Memory B cell (primary cell): ENCODE results near the gene APOL2.
A peak's percentile ranks its signal among the peaks of the same experiment; 100 is the strongest.
"Not testable (repeated sequence)": the region's sequence is repeated elsewhere in the genome, so short reads cannot be mapped to it uniquely, and the experiment has no call there.

Experiments used
- ATAC-seq: fragments of 150-1000 bp; cut with Tn5 transposase; 2 replicates; pipeline ENCODE4 v1.10.0; 2021; ENCODE audit warnings: low read depth, mild to moderate bottlenecking, moderate library complexity
- DNase-seq, 2 donors: peaks; one replicate each; pipeline ENCODE4 v3.0.0; 2022; ENCODE audit warnings: low spot score in 2 of 2
- H3K27ac Mint-ChIP-seq: one replicate; pipeline ENCODE4 v1.8.0; 2022; ENCODE audit warnings: mild to moderate bottlenecking, moderate library complexity, mixed read lengths
- H3K27me3 Mint-ChIP-seq: one replicate; pipeline ENCODE4 v1.8.0; 2022; ENCODE audit warnings: mixed read lengths
- H3K36me3 Mint-ChIP-seq: one replicate; pipeline ENCODE4 v1.8.0; 2022; ENCODE audit warnings: mild to moderate bottlenecking, mixed read lengths
- H3K4me1 Mint-ChIP-seq: one replicate; pipeline ENCODE4 v1.8.0; 2022; ENCODE audit warnings: mixed read lengths
- H3K4me3 Mint-ChIP-seq: one replicate; pipeline ENCODE4 v1.8.0; 2022; ENCODE audit warnings: mild to moderate bottlenecking, moderate library complexity, mixed read lengths
- H3K9me3 Mint-ChIP-seq: one replicate; pipeline ENCODE4 v1.8.0; 2022; ENCODE audit warnings: mixed read lengths

The APOL2 gene

DNA sequence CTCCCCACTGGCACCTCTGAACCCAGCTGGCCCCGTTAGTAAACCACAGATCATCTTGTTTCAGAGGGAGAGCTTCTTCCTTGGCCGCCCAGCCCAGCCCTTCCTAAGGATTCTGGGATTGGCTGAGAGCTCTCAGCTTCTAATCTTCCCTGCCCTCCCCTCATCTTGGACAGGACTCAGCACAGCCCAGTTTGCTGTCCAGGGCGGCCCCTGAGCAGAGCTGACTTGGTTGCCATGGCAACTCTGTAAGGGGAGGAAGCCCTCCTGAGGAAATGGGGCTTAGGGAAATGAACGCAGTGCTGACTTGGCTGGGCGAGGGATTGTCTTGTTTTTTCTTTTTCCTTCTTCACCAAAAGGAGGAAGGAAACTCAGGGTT is 42.3 kb downstream of the APOL2 start:
- no peak for ATAC-seq
- no peak for DNase-seq
- Mint-ChIP-seq H3K9me3 (no peaks in the 10 kb centered on the region), H3K4me1 (peaks cover 15% of the 10 kb centered on the region), H3K4me3 (no peak overlapping the region), H3K36me3 (no peaks in the 10 kb centered on the region), H3K27me3 (peaks cover 14% of the 10 kb centered on the region), H3K27ac (no peak overlapping the region)

DNA sequence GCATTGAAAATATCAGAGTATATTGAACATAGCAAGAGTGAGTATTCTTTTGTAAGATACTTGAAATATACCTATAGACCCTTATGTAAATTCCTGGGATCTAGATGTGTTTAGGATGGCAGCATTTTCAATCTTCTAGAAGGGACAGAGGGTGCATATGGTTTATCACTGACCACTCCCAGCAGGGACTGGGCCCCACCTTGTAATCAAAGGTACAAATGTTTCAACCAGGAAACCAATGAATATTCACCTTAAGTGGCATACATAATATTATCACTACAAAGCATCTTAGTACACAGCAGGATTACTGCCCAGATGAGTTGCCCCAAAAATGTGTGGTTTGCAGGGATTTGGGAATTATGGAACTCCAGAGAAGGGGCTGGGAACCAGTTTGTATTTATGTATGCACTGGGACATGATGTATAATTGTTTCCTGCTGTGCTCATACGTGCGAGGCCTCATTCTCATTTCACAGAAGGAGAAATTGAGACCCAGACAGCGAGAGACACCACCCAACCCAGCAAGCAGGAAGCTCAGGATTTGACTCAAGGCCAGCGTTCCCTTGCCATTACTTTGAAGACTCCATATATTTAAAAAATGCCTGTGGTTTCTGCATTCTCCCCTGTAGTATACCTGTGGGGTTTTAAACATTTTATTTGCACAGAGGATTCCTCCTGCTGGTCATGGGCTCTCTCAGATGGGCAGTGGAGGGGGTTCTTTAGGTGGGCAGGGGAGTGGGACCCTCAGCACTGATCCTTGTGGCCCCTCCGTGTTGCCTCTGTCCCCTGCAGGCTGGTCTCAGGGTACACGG is 42.9 kb downstream of the APOL2 start:
- H3K27me3 Mint-ChIP-seq, result peaks cover 12% of the 10 kb centered on the region
- ATAC-seq (no peak), DNase-seq (no peak)
- no peak overlapping the region for H3K4me3 Mint-ChIP-seq
- no peaks in the 10 kb centered on the region for H3K36me3 Mint-ChIP-seq
- H3K27ac Mint-ChIP-seq, result no peak overlapping the region
- H3K9me3 Mint-ChIP-seq, result no peaks in the 10 kb centered on the region
- H3K4me1 Mint-ChIP-seq, result peaks cover 15% of the 10 kb centered on the region

DNA sequence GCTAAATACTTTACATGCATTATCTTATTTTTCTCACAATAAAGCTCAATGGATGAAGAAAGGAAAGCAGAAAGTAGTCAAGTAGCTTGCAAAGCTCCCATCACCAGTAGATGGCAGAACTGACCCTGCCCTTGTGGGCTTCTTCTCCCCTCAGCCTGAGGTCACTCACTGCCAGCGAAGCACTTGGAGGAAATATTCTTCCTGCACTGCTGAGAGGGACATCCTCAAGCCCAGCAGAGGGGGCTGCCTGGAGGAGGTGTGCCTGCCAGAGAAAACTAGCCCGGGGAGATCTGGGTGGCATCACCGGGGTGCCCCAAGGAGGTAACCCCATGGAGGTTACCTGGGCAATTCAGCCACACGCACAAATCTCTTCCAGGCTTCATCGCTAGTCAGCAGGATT is 44.4 kb downstream of the APOL2 start:
- H3K4me3 Mint-ChIP-seq, result no peak overlapping the region
- no peaks in the 10 kb centered on the region for H3K36me3 Mint-ChIP-seq
- peaks cover 15% of the 10 kb centered on the region for H3K4me1 Mint-ChIP-seq
- peaks cover 13% of the 10 kb centered on the region for H3K27me3 Mint-ChIP-seq
- no peak overlapping the region for H3K27ac Mint-ChIP-seq
- H3K9me3 Mint-ChIP-seq, result no peaks in the 10 kb centered on the region
- DNase-seq, result no peak
- peak; percentile 65 for ATAC-seq

DNA sequence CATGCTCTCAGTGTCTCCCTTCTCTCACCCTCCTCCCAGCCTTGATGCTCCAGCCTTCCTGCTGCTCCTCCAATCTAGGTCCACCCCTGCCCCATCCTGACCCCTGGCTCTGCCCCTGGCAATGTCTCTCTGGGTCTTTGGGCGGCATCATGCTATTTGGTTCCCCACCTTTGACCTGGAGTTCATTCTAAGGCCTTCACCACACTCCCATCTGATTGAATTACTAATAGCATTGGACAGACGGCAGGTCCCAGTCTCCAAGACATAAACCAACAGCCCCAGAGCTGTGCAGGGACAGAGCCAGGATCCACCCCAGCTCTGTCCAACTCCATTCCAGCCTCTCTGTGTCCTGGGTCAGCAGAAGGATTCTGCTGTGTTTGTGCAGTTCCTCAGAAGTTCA is 44.9 kb downstream of the APOL2 start:
- no peak overlapping the region for H3K4me3 Mint-ChIP-seq
- H3K27ac Mint-ChIP-seq, result no peak overlapping the region
- H3K4me1 Mint-ChIP-seq, result peaks cover 15% of the 10 kb centered on the region
- no peak for ATAC-seq
- H3K36me3 Mint-ChIP-seq, result no peaks in the 10 kb centered on the region
- peaks cover 2% of the 10 kb centered on the region for H3K9me3 Mint-ChIP-seq
- no peak for DNase-seq
- H3K27me3 Mint-ChIP-seq, result peaks cover 17% of the 10 kb centered on the region

DNA sequence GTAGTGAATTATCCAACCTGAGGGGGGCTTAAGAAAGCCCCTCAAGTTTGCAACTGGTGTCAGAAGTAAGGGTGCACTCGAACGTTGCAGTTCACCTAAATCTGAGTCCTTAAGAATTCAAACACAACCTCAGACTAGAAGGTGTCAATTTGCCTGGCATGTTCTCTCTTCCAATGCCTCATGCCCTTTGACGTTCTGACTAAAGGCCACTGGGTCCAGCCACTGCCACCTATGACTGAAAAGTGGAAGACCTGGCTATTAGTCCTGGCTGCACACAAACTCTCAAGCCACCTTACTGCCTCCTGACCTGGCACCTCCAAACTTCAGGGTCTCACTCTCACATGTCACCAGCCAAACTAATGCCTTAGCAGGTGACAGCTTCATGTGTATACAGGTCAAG is 45.8 kb downstream of the APOL2 start:
- no peaks in the 10 kb centered on the region for H3K36me3 Mint-ChIP-seq
- no peak overlapping the region for H3K4me3 Mint-ChIP-seq
- peaks cover 2% of the 10 kb centered on the region for H3K9me3 Mint-ChIP-seq
- H3K27me3 Mint-ChIP-seq, result peaks cover 13% of the 10 kb centered on the region
- ATAC-seq (no peak), DNase-seq (no peak)
- H3K27ac Mint-ChIP-seq, result no peak overlapping the region
- peaks cover 14% of the 10 kb centered on the region for H3K4me1 Mint-ChIP-seq

DNA sequence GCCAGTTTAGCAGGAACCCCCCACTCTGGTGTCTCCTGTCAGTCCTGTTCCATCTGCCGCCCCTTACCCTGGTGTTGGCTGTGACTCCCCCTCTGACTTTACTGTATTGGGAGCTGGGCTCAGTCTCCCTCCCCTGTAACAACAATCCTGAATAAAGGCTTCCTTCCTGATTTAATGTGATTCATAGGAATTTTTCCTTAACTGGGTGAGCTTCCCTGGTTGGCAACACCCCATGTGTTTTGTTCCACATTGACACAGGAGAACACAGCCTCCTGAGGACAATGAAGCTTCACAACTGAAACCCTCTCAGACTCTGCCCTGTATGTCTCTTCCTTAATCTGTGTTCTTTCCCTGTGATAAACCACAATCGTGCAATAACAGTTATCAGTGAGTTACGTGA is 46.2 kb downstream of the APOL2 start:
- DNase-seq (no peak), ATAC-seq (no peak)
- Mint-ChIP-seq H3K9me3 (peaks cover 2% of the 10 kb centered on the region), H3K27me3 (peaks cover 9% of the 10 kb centered on the region), H3K4me3 (no peak overlapping the region), H3K36me3 (no peaks in the 10 kb centered on the region), H3K27ac (no peak overlapping the region), H3K4me1 (peaks cover 10% of the 10 kb centered on the region)

DNA sequence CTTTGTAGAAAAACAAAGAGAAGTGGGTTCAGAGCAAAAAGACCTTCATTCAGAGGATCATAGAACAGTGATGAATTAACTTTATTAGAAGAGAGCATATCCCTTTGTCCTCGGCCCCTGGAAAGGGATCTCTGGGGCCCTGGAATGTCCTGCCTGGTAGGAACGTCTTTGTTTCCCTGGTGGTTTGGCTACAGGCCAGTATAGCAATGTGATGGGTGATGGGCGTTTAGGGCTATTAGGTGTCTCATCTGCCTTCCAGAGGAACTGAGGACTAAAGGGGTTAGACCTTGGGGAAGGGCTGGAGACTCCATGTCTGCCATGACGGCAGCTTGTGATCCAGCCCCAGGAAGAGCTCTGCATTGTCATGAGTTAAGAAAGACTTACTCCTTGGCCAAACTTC is 46.8 kb downstream of the APOL2 start:
- Mint-ChIP-seq H3K4me1 (peaks cover 5% of the 10 kb centered on the region), H3K27ac (no peak overlapping the region), H3K36me3 (no peaks in the 10 kb centered on the region), H3K9me3 (peaks cover 2% of the 10 kb centered on the region), H3K4me3 (no peak overlapping the region), H3K27me3 (peaks cover 8% of the 10 kb centered on the region)
- ATAC-seq, result no peak
- no peak for DNase-seq

DNA sequence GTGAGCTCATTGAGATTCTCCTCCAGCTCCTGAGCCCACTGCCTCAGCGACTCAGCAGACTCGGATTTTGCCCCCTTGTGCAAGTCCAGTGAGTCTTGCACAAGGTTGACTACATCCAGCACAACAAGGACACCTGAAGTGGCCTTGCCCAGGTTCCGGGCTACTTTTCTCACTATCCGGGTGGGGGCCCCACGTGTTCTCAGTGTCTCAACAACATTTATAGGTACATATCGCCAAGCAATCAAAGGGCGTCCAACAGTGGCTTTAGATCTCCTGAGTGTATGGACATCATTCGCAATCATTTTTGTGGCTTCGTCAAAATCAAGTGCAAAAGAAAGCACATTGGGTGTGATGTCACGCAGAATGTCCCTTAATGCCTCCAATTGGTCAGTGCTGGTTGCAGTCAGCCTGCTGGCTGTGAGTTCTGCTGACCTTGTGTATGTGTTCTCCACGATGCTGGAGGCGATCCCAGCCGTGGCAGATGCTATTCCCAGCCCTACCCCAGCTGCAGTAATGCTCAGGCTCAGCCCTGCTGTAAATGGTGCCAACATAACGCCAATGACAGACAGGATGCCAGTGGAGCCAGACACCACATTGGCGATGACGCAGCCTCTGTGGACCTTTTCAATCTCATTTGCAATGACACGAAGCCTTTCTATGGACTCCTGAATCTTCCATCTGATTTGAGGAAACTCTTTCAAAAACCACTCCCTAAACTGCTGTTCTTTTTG is 48.1 kb downstream of the APOL2 start:
- no peaks in the 10 kb centered on the region for H3K36me3 Mint-ChIP-seq
- no peak overlapping the region for H3K4me3 Mint-ChIP-seq
- H3K27me3 Mint-ChIP-seq, result peaks cover 6% of the 10 kb centered on the region
- H3K4me1 Mint-ChIP-seq, result no peaks in the 10 kb centered on the region
- H3K27ac Mint-ChIP-seq, result no peak overlapping the region
- DNase-seq, result no peak
- peaks cover 2% of the 10 kb centered on the region for H3K9me3 Mint-ChIP-seq
- no peak for ATAC-seq

DNA sequence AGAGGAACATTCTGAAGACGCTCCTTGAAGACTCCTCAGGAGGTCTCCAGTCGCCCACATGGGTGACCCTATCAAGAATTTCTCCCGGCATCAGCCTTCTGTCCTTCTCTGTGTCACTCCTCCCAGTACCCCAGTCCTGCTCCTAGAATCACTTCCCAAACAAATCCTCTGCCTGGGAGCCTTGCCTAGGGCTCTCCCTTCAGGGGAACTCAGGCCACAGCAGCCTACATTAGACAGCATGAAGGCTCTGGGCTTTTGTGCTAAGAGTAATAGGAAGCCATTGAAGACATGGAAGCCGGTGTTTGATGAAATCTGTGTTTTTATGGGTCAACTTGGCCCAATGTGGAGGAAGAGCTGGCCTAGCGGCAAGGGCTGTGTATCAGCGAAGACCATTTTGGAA is 51.5 kb downstream of the APOL2 start:
- not testable (repeated sequence) for H3K36me3 Mint-ChIP-seq, H3K4me1 Mint-ChIP-seq, H3K4me3 Mint-ChIP-seq, H3K27ac Mint-ChIP-seq, DNase-seq, H3K27me3 Mint-ChIP-seq, H3K9me3 Mint-ChIP-seq, ATAC-seq

DNA sequence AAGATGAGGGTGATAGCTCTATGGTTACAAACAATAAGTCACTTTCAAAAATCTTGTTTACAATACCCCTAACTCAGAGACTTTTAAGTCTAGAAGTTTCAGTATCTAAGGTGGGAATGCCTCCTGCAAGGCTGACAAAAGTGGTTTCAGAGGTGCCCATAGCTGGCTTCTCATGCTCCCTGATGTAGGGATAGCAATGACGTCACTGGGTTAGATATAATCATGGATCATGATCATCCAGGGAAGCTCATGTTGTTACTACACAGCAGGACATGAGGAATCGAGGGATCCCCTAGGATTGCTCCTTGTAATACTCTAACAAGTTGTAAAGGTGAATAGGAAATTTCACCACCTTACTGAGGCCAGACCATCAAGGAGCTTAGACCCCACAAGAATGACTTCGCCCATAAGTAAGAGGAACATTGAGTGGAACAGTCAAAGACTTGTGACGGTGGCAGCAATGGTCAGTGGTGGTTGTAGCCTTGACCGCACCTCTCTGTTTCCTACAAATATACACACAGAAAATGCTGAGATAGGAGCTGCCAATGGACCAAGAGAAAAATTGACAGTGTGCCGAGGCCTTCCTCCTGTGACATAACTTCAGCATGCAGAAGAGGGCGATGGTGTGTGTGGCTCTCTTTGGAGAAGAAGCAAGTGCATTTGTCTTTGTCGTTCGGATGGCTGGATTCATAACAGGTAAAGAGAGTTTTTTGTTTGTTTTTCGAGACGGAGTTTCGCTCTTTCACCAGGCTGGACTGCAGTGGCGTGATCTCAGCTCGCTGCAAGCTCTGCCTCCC is 53.3 kb downstream of the APOL2 start:
- DNase-seq, result no peak
- H3K27ac Mint-ChIP-seq, result no peak overlapping the region
- H3K36me3 Mint-ChIP-seq, result no peaks in the 10 kb centered on the region

DNA sequence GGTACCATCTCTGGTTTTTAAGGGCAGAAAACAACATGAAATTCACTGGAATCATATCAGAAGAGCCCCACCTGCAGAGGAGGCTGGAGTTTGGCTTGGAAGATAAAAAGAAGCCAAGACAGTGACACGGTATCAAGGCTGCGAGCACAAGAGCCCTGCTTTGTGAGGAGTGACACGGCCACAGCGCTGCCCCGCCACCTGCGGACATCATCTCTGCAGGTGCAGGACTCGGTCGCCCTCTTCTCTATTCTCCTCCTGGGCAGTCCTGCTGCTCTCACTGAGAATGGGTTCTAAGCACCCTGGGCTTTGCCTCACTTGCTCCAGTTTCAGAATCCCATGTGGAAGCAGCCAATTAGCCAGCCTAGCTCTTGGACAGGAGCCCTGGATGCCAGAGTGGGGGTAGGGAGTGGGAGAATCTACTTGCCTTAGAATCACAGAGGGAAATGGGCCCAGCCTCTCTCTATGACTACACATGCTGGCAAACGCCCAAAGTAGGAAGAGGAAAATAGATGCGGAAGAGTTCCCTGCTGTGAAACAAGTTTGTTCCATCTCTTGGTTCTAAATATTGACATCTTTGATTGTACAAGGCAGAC is 54.8 kb downstream of the APOL2 start:
- no peak overlapping the region for H3K27ac Mint-ChIP-seq
- no peaks in the 10 kb centered on the region for H3K36me3 Mint-ChIP-seq
- peaks cover 3% of the 10 kb centered on the region for H3K27me3 Mint-ChIP-seq
- no peak overlapping the region for H3K4me3 Mint-ChIP-seq
- DNase-seq (no peak), ATAC-seq (no peak)
- peaks cover 2% of the 10 kb centered on the region for H3K4me1 Mint-ChIP-seq
- H3K9me3 Mint-ChIP-seq, result peaks cover under 1% of the 10 kb centered on the region

More for the DNA sequence above, 53.3 kb downstream of the APOL2 start:
- H3K9me3 Mint-ChIP-seq, result peaks cover 2% of the 10 kb centered on the region
- no peaks in the 10 kb centered on the region for H3K4me1 Mint-ChIP-seq
- ATAC-seq, result no peak
- H3K27me3 Mint-ChIP-seq, result peaks cover 8% of the 10 kb centered on the region
- no peak overlapping the region for H3K4me3 Mint-ChIP-seq

DNA sequence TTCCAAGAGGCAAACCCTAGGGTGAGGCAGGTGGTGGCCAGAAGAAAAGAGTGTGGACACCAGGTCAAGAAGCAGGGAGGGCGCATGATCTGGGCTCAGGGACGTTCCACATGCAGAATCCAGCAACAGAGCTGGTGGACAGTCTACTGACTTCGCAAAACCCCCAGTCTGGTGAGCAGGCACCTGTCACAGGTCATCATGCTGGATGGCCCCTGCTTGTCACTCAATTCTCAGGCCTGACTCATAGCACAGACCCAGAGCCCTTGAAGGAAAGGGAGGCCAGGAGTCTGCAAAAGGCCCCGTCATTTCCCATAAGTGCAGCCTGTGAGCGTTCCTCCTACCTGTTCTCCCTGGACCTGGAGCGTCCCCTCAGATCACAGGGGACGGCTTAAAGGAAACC is 55.9 kb downstream of the APOL2 start:
- ATAC-seq (no peak), DNase-seq (no peak)
- no peaks in the 10 kb centered on the region for H3K9me3 Mint-ChIP-seq
- peaks cover 4% of the 10 kb centered on the region for H3K4me1 Mint-ChIP-seq
- H3K27me3 Mint-ChIP-seq, result peaks cover 2% of the 10 kb centered on the region
- H3K36me3 Mint-ChIP-seq, result no peaks in the 10 kb centered on the region
- no peak overlapping the region for H3K27ac Mint-ChIP-seq
- no peak overlapping the region for H3K4me3 Mint-ChIP-seq

DNA sequence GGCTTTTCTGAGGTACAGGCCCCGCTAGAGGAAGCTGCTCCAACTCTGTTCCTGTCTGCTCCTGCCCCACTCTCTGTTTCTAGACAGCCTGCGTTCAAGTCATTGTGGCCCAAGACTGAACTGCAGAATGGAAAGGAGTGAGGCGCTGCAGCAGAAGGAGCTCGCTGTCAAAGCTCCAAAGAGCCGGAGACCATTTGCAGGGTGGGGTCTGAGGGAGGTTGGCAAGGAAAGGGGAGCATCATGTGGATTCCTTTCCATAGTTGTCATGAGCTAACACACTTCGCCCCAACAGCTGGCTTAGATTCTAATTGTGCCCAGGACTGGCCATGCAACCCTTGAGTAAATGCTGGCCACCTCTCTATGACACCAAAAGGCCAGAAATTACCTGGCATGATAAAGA is 56.5 kb downstream of the APOL2 start:
- peaks cover 2% of the 10 kb centered on the region for H3K27me3 Mint-ChIP-seq
- no peaks in the 10 kb centered on the region for H3K9me3 Mint-ChIP-seq
- DNase-seq, result no peak
- H3K27ac Mint-ChIP-seq, result no peak overlapping the region
- H3K36me3 Mint-ChIP-seq, result no peaks in the 10 kb centered on the region
- H3K4me1 Mint-ChIP-seq, result peaks cover 4% of the 10 kb centered on the region
- no peak overlapping the region for H3K4me3 Mint-ChIP-seq
- no peak for ATAC-seq

DNA sequence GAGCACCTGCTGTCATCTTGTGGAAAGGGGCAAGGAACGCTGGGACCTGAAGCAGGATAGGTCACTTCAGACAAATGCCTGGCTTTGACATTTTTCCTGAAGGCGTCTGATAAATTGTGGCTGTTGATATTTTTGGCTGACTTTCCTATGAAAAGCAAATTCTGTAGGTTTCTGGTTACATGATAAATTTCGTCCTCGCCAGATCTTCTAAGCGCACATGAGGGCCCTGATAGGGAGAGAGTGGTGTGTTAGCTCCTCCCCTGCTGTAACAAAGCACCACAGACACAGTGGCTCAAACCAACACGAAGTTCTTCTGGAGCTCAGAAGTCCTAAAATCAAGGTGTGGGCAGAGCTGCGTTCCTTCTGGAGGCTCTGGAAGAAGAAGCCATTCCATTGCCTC is 57.3 kb downstream of the APOL2 start:
- no peaks in the 10 kb centered on the region for H3K9me3 Mint-ChIP-seq
- ATAC-seq (no peak), DNase-seq (no peak)
- H3K27me3 Mint-ChIP-seq, result peaks cover 2% of the 10 kb centered on the region
- H3K4me3 Mint-ChIP-seq, result no peak overlapping the region
- no peaks in the 10 kb centered on the region for H3K36me3 Mint-ChIP-seq
- peaks cover 4% of the 10 kb centered on the region for H3K4me1 Mint-ChIP-seq
- no peak overlapping the region for H3K27ac Mint-ChIP-seq
